Astrocyte (in vitro differentiated cells and primary cell): ENCODE measurements around the gene C18orf54.

Source experiments
- EZH2 ChIP-seq: IDR thresholded peaks from 2 replicates; pipeline ENCODE4 v1.6.1; 2012; ENCODE audit warnings: mild to moderate bottlenecking, low read length, inconsistent platforms; ENCODE audit not compliant: insufficient read depth
- TF ChIP-seq, protein P1 (sequence below): IDR thresholded peaks from 2 replicates; pipeline ENCODE4 v1.5.1; 2011; ENCODE audit warnings: low read depth, mild to moderate bottlenecking, inconsistent platforms, low read length, moderate library complexity; ENCODE audit not compliant: insufficient read depth

DNA sequence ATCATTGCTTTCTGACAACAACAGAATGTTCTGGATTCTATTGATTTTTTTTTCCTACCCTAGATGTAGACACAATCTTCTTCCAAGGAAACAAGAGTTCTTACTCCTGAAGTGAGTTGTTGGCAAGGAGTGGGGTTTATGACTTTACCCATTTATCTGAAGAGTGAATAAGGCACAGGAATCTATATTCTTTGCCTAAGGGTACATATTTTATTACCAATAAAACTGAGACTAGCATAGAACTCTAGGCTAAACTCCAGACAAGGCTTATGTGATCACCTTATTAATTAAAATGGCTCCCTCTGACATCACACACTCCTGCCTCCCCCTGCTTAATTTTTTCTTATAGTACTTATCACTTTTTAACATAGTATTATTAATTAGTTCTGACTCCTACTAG, 47.6 kb downstream of the C18orf54 start:
- TF ChIP-seq, protein P1, sequence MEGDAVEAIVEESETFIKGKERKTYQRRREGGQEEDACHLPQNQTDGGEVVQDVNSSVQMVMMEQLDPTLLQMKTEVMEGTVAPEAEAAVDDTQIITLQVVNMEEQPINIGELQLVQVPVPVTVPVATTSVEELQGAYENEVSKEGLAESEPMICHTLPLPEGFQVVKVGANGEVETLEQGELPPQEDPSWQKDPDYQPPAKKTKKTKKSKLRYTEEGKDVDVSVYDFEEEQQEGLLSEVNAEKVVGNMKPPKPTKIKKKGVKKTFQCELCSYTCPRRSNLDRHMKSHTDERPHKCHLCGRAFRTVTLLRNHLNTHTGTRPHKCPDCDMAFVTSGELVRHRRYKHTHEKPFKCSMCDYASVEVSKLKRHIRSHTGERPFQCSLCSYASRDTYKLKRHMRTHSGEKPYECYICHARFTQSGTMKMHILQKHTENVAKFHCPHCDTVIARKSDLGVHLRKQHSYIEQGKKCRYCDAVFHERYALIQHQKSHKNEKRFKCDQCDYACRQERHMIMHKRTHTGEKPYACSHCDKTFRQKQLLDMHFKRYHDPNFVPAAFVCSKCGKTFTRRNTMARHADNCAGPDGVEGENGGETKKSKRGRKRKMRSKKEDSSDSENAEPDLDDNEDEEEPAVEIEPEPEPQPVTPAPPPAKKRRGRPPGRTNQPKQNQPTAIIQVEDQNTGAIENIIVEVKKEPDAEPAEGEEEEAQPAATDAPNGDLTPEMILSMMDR, result no peak
- TF ChIP-seq EZH2, result no peak
